Measurements from ENCODE around the gene CCDC15.
"Not testable (repeated sequence)": the region's sequence is repeated elsewhere in the genome, so short reads cannot be mapped to it uniquely, and the experiment has no call there.

CCDC15 gene

GRCh38 chr11:125081098-125081798 is 127.2 kb downstream of the CCDC15 start:
- no peak for DNase-seq (ENCODE audit: low read depth in 2 of 2)

GRCh38 chr11:125082040-125082439 is 128.0 kb downstream of the CCDC15 start:
- no peak for DNase-seq (ENCODE audit: low read depth in 2 of 2)

GRCh38 chr11:125082611-125083311 is 128.8 kb downstream of the CCDC15 start:
- no peak for DNase-seq (ENCODE audit: low read depth in 2 of 2)

GRCh38 chr11:125083312-125084056 is 129.5 kb downstream of the CCDC15 start:
- DNase-seq (ENCODE audit: low read depth in 2 of 2) = no peak

DNA sequence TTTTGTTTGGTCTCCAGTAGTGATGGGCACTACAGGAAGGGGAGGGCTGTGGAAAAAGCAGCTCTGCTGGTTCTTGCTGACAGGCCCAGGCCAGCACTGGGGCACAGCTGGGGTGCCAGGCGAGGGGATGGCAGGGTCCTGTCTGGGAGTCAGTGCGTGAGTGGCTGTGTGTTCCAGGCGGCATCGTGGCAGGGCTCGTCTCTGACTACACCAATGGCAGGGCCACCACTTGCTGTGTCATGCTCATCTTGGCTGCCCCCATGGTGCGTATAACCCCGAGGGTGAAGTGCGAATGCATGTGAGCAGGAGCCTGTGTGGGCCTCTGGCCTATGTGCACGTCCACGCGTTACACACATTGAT is 130.0 kb downstream of the CCDC15 start:
- DNase-seq (ENCODE audit: low read depth in 2 of 2) = no peak

GRCh38 chr11:125084761-125085231 is 130.8 kb downstream of the CCDC15 start:
- DNase-seq (ENCODE audit: low read depth in 2 of 2) = no peak

- DNase-seq (ENCODE audit: low read depth in 2 of 2) = no peak
These were observed 131.5 kb downstream of the CCDC15 start for GRCh38 chr11:125085301-125086081.

DNA sequence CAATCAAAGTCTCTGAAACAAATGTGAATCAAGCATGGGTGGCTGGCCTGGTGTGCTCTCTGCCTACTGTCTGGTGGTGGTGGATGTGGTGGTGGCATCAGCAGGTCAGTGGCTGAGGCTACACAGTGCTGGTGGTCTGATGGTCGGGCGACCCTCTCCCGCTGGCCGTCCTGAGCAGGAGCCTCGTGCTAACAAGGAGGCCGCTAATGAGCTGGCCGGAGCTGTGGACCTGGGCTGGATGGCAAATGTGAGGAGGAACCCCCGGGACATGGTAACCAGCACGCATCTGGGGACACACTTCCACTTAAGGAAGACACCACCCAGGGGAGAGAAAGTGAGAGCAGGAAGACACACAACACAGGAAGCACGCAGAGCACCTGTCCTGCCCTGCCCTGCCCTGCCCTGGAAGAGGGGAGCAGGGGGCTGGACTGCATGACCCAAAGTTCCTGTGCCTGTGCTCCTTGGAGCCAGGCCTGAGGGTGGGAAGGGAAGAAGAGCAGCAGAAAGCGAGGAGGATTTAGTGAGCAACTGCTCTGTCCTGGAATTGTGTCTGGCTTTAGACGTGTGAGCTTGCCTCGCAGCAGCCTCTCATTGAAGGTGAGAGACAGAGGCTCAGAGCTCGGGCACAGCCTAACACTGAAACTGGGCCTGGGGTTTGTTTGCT is 132.8 kb downstream of the CCDC15 start:
- DNase-seq (ENCODE audit: low read depth in 2 of 2) = no peak

DNA sequence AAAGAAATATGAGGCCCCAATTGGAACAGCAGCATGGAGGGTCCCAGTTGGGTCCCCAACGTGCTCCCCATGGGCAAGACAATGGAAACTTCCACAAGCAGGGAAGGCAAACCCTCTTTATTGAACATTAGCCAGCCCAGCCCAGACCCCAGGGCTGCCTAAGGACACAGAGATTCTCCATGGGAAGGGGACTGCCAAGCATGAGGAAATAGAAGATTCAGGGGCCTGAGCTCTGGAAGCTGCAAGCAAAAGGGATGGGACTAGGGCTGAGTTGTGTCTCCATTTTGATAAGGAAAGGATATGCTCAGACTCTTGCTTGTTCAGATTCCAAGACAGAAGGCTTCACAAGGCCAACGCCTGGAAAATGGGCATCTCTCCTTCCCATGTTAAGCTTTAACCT is 134.1 kb downstream of the CCDC15 start:
- no peak for DNase-seq (ENCODE audit: low read depth in 2 of 2)

DNA sequence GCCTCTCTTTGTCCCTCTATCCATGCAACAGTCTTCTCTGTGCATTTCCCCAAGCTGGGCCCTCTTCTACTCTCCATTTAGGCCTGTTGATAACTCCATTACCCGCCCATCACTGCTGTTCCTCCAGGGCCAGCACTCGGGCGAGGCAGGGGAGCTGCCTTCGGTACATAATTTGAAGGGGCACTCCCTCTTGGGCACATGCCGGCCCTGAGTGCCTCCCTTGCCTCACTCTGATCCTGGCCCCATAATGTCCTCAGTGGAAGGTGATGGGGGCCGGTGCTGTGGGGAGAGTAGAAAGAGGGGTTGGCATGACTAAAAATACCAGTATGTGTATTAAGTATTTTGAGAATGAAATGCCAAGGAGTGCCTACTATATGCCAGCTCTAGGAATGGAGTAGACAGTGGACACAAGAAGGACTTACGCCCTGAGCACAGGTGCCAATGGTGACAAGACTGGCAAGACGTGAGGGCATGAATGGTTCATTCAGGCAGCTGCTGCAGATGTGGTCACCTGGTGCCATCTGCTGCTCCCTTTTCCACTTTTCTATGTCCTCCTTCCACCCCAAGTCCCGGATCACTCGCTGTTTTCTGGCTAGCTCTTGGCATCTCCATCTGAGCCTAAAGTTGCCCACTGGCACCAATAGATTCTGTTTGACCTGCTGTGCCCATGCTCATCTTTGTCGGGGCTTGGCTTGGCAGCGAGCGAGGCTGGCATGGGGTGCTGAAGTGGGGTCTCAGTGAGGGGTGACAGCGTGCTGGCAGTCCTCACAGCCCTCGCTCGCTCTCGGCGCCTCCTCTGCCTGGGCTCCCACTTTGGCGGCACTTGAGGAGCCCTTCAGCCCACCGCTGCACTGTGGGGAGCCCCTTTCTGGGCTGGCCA is 134.8 kb downstream of the CCDC15 start:
- DNase-seq (ENCODE audit: low read depth in 2 of 2) = no peak

GRCh38 chr11:125089481-125089880 is 135.5 kb downstream of the CCDC15 start:
- not testable (repeated sequence) for DNase-seq (ENCODE audit: low read depth in 2 of 2)

GRCh38 chr11:125090151-125090550 is 136.1 kb downstream of the CCDC15 start:
- DNase-seq (ENCODE audit: low read depth in 2 of 2) = not testable (repeated sequence)

DNA sequence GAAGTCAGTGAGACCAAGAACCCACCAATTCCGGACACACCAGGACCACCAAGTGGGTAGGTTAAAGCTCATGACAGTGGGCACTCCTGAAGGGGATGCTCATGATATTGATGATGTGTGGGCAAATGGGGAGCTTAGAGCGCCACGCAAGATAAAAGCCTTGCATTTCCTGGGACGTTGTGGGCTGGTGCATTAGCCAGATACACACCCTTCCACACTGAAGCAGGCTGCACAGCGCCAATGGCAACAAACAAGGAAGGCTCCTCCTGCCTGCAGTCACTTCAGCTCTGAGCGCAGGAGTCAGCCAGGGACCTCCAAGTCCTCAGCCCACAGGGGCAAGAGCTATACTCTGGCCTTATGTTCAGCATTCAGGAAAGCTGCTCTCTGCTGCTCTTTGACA is 136.8 kb downstream of the CCDC15 start:
- no peak for DNase-seq (ENCODE audit: low read depth in 2 of 2)
